Heart left ventricle (tissue), 13 donors: ENCODE data around the gene KLHL26.

Experiments
- CTCF ChIP-seq, 12 donors: fragments of 200-600 bp; sonication (generic) in 4 of 12; IDR thresholded peaks; one replicate each; pipeline versions ENCODE4 v1.5.0 to v1.8.0; 2018 to 2022; ENCODE audit warnings: antibody characterized with exemption in 12 of 12, mild to moderate bottlenecking in 5 of 12
- POLR2A ChIP-seq, 2 donors: fragments of 450-650 bp; IDR thresholded peaks; one replicate each; pipeline ENCODE4 v1.6.1; 2017; ENCODE audit warnings: antibody characterized with exemption in 2 of 2, mild to moderate bottlenecking in 2 of 2, moderate library complexity in 2 of 2
- donor health status: ischemic (EF 13 %, LVEDD 7.1; RV severe dilation, severe dysfunction).
- donor health status: DM: no; HTN: yes; CAD: no.
- donor health status: DM: no; HTN: no; CAD: no.
- donor health status: ischemic (EF 25% LVEDD 6.9; RV normal size, moderate dysfunction).
- donor health status: ischemic (EF 25% LVEDD 5.7; RV mildly dilated, moderate dysfunction).
- donor health status: ischemic (EF 35%, LVEDD 5.7; RV mildly dilated, moderate dysfunction).
- donor health status: nonischemic (EF 11% LVEDD 7.7; RV severe dilation, severe dysfunction).
- donor health status: DM: yes; HTN: yes; CAD: no.
- donor health status: PGD.
- donor health status: ischemic (EF 29% LVEDD 5.4; RV normal size, mild dysfunction).
- donor health status: nonischemic (EF 23%, LVEDD 6.1; RV moderate dilation, normal function).

- TF ChIP-seq CTCF (IDR thresholded peaks at IDR 0.05) (no peak), POLR2A (IDR thresholded peaks at IDR 0.05) (no peak)
Measured at GRCh38 chr19:18712981-18713380, 76.2 kb downstream of the KLHL26 start.
